Activated gamma-delta T cell (primary cell): ENCODE results near the gene KNSTRN.

ENCODE experiments used
- DNase-seq: peaks from one replicate; lab custom pipeline; 2025; lab: John Stamatoyannopoulos, UW

The KNSTRN gene

DNA sequence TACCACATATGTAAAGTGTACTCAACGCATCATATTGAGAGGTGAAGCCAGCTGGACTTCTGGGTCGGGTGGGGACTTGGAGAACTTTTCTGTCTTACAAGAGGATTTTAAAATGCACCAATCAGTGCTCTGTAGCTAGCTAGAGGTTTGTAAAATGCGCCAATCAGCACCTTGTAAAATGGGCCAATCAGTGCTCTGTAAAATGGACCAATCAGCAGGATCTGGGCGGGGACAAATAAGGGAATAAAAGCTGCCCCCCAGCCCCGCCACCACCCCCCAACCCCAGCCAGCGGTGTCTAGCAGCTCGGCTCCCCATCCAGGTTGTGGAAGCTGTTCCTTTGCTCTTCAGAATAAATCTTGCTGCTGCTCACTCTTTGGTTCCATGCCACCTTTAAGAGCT, 16.8 kb downstream of the KNSTRN start:
- DNase-seq = no peak

DNA sequence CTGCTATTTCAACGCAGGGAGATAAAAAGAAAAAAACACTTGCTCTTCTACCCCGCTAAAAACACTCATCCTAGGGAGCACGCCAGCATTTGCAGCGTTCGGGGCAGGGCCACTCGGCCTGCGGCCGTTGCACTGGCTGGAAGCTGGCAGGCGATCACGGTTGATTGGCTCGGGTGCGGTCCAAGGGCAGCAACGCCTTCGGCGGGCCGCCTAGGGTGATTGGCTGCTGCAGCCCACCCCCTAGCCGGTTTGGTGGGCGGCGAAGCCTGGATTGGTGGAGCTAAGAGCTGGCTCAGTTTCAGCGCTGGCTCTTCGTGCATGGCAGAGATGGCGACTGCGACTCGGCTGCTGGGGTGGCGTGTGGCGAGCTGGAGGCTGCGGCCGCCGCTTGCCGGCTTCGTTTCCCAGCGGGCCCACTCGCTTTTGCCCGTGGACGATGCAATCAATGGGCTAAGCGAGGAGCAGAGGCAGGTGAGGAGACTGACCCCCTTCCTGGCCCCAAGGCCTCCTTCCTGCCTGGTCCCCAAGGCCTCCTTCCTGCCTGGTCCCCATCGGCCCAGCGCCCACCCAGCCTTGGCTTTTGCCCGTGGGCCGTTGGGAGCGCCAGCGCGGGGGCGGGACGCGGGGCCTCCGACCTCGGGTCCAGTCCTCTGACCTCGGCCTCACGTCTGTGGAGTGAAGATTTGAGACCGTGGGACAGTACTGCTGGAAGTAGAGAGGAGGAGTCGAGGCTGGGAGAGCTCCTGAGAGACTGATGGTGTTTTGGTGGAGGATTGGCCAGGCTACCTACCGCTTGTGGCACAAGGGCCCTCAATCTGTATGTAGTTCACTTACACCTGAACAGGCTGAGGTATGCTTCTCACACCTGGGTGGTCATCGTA, 23.2 kb downstream of the KNSTRN start, which contains the start of gene IVD:
IVD (plus strand) TSS at position 295 of the 881 bp plus-strand sequence; CDS start at position 328, 33 bp downstream.
- DNase-seq = peak; percentile 82

DNA sequence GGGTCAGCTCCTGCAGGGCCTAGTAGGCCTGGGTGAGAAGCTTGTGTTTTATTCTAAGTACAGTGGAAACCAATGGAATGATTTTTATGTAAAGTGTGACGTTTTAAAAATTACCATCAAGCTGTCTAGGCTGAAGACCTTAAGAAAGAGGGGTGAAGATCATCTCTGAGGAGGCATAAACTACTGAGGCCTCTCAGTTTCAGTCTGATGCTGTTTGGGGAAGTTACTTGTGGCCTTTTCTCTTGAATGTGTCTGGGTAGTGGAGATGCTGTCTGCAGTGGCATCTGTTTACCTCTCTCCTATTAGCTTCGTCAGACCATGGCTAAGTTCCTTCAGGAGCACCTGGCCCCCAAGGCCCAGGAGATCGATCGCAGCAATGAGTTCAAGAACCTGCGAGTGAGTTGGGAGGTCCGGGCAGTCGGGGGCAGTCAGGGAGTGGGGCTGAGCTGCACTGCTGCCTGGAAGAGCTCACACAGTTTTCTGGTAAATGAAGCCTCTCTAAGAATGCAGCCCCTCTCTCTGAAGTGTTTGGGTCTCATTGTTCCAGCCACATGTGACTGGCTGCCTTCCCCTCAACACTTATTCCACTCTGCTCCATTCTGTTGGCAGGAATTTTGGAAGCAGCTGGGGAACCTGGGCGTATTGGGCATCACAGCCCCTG, 24.9 kb downstream of the KNSTRN start:
- DNase-seq = no peak

DNA sequence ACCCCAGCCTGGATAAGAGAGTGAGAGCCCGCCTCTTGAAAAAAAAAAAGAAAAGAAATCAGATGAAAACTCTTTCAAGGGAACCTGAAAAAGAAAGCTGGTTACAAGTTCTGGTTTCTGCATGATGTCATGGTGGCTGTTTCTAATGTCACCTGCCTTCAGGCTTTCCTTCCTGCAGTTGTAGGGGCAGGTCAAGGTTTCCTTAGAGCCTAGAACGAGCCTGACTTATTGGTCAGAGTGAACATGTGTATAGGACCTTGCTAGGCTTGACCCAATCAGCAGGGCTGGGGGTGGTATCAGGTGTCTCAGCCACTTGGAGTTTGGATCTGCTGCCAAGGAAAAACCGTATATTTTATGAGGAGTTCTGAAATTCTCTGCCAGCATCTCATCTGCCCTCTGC, 26.8 kb downstream of the KNSTRN start:
- no peak for DNase-seq

DNA sequence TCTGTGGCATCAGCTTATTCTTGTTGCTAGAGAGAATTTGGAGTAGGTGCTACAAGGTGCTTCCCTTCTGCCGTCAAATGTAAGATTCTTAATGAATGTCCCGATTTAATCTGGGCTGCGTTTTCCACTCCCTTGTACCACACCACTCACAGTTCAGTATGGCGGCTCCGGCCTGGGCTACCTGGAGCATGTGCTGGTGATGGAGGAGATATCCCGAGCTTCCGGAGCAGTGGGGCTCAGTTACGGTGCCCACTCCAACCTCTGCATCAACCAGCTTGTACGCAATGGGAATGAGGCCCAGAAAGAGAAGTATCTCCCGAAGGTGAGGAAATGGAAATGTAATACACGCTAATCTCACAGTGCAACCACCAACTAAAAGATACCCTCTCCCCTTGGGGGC, 28.0 kb downstream of the KNSTRN start:
- DNase-seq = no peak

DNA sequence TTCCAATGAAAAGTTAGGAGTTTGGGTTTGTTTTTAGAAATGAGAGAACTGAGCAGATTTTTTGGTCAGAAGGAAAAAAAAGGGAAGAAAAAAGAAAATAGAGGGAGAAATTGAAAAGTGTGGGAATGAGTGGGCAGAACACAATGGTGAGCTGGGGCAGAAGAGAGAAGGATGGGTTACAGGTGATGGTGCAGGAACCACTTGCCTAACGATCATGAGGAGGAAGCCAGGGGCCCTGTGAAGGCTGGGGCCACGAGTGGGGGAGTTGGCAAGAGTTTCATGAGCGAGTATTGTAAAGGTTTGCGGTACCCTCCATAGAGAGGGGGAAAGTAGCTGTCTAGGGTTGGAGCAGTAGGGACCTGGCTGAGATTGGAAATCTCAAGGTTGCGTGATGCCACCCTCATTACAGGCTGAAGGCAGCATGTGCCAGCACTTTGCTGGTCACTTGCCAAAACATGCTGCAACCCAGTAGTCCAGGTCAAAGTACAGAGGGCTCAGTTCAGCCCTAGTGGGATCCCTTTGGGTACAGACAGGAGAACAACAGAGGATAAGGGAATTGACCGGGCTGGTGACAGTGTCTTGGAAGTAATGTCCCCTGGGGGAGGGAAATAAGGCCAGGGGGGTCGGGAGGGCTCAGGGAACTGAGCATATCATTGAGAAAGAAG, 29.7 kb downstream of the KNSTRN start:
- DNase-seq = no peak

DNA sequence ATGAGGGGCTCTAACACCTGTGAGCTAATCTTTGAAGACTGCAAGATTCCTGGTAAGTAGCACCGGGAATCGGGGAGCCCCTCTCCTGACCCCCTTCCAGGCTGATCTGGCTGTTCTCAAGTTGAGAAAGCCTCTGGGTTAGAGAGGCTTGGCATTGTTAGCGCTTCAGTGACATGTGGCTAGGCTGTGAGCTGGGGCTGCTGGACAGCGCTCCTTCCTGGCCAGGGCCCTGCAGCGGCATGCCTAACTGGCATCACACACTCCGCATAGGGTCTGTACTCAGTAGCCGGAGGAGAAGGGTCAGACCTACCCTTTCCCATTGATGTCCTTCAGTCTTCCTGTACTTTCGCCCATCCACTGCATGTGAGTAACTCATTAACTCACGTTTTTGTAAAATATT, 30.5 kb downstream of the KNSTRN start:
- DNase-seq = no peak

DNA sequence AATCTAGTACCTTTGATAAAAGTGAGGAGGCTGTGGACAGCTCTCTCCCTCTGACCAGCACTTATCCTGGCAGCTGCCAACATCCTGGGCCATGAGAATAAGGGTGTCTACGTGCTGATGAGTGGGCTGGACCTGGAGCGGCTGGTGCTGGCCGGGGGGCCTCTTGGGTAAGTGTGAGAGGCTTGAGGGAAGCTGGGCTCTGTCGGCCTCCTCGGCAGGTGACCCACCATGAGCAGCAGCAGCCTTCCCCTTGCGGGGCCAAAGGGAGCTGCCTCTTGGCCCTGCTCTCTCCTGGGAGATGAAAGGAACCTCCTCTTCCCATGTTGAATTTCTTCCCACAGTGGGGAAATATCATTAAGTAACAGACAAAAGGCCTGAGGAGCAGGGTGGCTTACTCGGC, 32.3 kb downstream of the KNSTRN start:
- DNase-seq = no peak

DNA sequence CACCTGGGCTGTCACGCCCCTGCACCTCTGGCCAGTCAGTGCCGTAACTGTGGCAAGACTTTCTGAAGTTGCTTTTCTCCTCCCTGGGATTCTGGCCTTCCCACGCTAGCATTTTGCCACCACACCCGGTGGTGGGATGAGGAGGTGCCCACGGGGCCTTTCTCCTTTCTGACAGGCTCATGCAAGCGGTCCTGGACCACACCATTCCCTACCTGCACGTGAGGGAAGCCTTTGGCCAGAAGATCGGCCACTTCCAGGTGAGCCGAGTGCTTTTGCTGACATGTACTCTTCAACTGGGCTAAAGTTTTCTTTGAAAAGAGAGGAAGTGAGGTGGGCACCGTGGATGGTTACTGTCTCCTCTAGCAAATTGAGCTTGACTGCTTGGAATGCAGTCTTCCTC, 32.7 kb downstream of the KNSTRN start:
- no peak for DNase-seq

DNA sequence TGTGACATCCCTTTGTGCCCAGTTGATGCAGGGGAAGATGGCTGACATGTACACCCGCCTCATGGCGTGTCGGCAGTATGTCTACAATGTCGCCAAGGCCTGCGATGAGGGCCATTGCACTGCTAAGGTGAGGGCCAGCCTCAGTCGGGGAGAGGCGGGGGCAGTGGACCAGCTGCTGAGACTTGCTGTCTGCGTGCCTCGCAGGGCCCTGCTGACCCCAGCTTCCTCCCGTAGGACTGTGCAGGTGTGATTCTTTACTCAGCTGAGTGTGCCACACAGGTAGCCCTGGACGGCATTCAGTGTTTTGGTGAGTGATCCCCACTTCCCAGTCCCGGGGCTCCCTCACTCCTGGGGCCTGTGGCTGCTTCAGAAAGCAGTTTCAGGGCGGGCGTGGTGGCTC, 33.5 kb downstream of the KNSTRN start:
- no peak for DNase-seq

DNA sequence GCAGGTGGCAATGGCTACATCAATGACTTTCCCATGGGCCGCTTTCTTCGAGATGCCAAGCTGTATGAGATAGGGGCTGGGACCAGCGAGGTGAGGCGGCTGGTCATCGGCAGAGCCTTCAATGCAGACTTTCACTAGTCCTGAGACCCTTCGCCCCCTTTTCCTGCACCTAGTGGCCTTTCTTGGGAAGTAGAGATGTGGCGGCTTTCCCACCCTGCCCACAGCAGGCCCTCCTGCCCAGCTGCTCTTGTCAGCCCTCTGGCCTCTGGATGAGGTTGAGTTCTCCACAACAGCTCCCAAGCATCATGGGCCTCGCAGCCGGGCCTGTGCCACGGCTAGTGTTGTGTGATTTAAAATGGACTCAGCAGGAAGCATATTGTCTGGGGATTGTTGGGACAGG, 35.6 kb downstream of the KNSTRN start:
- no peak for DNase-seq

DNA sequence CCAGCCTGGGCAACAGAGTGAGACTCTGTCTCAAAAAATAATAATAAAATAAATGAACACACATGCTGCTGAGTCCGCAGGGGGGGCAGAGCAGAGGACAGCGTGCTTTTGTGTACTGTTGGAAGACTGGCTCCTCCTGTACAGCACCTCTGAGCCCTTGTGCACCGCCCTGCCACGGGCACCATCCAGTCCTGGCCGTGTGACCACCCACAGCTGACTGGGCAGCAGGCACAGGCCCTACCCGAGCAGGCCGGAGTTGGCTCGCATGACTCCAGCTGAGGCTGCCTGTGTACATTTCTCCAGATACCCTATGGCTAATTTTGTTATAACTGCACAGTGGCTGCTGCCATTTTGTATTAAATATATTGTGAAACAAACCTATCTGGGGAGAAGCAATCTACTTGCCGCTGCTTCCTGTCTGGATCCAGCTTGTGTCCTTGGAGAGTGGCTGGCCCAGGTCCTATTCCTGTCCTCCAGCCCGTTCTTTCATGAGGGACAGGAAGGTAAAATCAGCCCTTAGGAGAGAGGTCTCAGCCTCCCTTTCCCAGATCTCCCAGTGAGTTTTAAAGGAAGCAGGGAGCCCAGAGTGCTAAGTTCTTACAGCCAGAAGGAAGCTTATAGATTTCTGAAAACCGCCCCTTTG, 37.7 kb downstream of the KNSTRN start:
- no peak for DNase-seq

DNA sequence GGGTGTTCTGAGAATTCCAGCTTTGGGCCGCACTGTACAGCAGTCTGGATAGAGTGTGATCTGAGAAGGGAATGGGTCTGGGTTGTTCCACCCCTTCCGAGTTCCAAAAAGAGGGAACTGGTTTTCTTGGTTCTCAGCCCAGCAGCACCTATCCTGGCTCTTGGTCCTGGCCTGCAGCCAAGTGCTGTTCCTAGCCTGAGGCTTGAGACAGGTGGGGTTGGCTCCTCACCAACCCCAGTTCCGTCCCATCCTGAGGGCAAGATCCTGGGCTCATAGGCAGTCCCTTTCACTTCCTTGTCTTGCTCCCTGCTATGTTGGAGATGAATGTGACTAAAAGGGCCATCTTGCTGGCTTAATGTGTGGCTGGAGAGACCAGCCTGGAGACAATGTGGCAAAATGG, 38.3 kb downstream of the KNSTRN start:
- no peak for DNase-seq

DNA sequence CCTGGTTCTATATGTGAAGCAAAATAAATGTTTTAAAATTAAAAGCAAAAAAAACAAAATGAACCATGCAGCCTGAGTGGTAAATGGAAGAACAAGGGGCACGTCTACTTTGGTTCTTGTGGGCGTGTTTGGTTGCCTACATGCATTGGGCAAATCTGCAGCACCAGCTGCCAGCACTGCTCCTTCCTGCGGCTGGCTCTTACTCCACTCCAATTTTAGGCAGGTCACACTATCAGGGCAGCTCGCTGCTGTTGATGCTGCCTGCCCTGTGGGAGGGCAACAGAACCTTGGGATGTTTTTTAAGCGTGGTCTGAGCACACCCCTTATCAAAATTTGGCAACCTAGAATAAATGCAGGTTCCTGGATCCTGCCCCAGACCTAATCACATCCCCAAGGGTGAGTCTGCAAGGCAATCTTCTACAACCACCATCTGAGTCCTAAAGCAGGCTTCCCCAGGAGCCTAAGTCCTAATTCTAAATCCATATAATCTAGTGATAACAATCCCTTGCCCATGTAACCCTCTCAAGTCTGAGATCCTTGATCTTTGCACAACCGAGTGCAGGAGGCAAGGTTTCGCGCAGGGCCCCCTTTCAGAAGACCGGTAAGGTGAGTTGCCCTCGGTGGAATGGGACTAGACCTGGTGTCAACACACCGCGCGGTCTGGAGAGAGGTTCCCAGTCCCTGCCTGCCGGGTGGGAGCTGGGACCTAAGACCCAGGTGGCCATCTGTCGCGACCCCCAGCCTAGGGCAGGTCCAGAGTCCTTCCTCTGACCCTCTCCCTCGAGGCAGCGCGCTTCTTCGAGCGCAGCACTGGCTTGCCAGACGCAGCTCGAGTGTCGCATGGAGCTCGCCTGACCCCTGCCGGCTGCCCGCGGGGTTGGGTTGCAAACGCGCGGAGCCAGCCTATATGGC, 39.0 kb downstream of the KNSTRN start:
- peak; percentile 62 for DNase-seq

DNA sequence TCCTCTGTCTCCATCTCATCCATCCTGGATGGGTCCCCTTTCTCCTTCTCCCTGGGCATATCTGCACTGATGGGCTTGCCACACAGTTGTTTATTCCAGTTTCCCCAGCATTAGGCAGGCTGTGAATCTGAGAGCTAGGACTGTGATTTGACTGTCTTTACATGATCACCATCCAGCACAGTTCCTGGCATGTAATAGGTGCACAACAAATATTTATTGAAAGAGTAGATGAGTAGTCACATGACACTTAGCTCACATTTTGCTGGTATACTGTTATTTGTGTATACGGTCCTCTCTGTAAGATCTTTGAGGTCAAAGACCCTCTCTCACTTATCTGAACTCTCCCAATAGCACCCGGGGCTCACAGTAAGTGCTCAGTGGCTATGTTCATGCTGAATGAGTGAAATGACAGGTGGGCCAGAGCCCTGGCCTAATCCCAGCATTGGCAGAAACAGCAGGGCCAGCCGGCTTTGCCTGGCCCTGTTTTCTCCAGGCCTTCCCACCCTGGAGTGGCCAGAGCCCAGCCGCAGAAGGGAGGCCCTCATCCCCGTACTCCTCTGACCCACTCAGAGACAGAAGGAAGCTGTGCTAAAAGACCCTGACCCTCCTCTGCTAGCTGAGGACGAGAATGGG, 42.1 kb downstream of the KNSTRN start:
- DNase-seq = no peak

DNA sequence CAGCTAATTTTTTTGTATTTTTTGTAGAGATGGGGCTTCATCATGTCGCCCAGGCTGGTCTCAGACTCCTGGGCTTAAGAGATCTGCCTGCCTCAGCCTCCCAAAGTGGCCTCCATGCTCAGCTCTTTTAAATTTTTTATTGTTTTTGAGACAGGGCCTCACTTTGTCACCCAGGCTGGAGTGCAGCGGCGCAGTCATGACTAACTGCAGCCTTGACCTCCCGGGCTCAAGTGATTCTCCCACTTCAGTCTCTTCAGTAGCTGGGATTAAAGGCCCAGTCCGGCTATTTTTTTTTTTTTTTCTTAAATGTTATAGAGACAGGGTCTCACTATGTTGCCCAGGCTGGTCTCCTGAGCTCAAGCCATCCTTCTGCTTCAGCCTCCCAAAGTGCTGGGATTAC, 43.2 kb downstream of the KNSTRN start:
- no peak for DNase-seq

DNA sequence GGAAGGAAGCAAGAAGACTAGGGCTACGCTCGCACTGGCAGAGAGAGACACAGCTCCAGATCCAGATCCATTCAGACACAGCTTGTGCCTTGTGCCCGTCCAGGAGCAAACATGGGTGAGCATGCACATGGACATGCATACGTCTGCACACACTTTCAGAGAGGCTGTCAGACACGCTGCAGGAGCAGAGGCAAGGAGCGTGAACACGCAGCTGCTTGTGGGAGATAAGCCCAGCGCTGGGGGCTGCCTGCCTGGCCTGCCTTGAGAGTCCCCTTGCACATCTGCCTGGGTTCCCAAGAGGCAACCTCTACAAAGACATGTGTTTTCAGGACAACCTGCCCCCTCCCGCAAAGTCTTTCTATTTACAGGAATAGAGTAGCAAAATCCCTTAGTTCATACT, 44.7 kb downstream of the KNSTRN start:
- no peak for DNase-seq

DNA sequence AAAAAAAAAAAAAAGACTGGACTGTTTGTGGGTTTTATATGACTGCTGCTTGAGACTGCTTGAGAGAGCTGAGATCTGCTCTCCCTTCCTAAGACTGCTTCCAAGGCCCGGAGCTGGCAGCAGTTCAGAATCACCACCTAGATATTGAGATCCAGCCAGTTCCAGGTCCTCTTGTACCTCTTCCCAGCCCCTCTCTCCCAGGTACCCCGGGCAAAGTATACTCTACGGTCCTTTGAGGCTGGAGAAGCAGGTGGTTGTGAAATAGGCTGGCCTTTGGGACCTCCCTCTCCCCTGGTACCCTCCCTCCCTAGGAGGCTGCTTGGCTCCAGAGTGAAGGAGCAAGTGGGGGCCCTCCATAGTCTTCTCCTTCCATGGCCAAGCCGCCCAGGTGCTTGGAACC, 45.7 kb downstream of the KNSTRN start:
- no peak for DNase-seq

DNA sequence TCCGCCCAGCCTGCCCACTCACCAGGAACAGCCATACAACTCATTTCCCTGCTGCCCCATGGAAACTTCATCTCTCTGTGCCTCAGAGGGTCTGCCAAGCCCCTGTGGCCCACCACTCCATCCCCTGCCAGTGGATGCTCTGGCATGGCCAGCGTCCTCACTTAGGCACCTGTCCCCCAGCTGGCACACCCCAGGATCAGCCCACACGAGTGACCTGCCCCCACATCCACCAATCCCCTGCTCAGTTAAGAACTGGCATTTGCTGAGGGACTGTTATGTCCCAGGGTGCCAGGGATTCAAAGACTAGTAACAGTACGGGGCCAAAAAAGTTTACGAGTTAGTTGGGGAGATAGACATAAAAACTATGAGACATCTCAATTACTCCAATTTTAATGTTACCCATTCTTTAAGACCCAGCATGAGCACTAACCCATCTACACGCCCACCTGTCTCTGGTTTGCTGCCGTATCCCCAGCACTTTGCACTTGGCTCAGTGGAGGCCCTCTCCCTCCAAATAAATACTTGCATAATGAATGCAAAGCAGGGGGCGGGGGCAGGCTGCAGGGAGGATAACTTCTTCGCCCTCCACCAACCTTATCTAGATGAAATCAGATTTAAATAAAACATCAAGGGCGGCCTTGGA, 46.7 kb downstream of the KNSTRN start:
- no peak for DNase-seq

DNA sequence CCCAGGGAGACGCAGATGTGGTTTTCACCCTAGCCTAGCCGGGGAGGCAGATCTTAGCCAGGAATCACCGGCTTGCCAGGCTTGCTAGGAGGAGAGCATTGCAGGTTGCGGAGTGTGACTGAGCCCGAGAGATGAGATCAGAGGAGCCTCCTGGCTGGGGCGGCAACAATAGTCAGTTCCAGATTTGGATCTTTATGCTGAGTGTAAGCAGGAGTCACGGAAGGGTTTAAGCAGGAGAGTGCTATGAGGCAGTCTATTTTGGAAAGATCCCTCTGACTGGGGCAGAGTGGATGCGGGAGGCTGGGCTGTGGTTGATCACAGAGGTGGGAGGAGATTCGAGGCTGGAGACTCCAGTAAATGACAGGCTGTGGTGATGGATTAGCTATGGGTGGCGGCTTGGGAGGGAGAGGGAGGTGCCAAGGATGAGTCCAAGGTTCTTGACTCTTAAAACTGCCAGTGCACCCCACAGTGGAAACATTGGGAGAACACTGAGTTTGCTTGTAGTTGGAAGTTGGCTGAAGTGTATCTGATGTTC, 47.8 kb downstream of the KNSTRN start:
- DNase-seq = no peak
